ENCODE measurements around the gene GANAB. TPM values are rescaled to one million over a fixed set of nuclear protein-coding genes. Genes with fewer than 3 reads are reported as not detected.

Gene GANAB
- total and polyA plus RNA-seq, 2 of the 13 experiments (the other 11 are each of a cell fraction or from before 2014, with no cell fraction given), result 99.5 to 234 TPM

DNA sequence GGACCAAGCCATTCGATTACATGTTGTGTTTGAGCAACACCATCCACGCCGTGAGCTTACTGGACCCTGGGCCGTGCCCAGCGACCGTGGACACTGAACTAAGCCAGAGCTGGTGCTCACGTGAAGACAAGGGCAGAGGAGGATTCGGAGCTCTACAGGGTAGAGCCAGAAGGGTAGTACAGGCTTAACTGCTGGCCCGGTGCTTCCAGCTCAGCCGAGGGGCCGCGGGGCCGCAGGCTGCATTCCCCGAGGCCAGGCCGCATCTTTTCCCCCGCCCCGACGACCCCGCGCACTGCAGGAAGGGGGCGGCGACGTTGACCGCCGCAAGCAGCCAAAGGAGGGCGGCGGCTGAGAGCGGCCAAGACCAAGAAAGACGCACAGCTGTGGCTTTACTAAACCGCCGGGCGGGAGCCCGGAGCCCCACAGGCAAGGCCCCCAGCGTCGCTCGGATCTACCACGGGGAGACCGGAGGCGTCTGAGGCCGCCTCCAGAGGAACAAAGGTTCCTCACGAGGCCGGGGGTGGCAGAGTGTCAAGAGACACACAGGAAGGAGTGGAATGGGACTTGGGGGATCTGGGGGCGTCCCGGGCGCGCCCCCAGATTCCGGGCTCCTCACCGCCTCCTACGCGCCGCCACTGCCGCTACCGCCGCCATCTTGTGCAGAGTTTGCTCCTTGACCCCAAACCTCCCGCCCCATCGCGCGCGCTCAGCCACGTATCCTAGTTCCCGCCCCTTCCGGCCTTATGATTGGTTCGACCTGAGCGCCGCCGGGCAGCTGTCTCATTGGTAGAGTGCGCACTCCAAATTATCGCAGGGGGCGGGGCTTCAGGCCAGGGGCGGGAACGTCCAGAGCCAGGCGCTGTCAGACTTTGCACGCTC lies at the start of gene GANAB (continued):
- TF ChIP-seq HNRNPH1 (optimal IDR thresholded peaks at IDR 0.05; ENCODE audit: low read depth, low read length) (no peak), ZNF558 (CRISPR knock-in tag; IDR thresholded peaks at IDR 0.05; ENCODE audit: borderline replicate concordance) (no peak), ZFP36L2 (CRISPR knock-in tag; IDR thresholded peaks at IDR 0.05) (no peak), ARNTL (CRISPR knock-in tag; IDR thresholded peaks at IDR 0.05) (peak; percentile 41)

GRCh38 chr11:62694455-62695167 lies 48.2 kb upstream of the GANAB start:
- H3K4me3 ChIP-seq (replicated peaks in 1 of 3; ENCODE audit: insufficient read depth in 1 of 3, low read depth in 2 of 3, low read length in 3 of 3), result no peak overlapping the region
- in situ Hi-C loops (cut with HindIII; ENCODE audit: extremely low pct_ligation_motif_present, low pct_unique_long_range_greater_than_20kb) (no loop called here), intact Hi-C loops (cut with micrococcal nuclease; ENCODE audit: unreplicated experiment) (loop anchor here (1.0 kb wide), 1 partner anchor 314 kb away; no protein-coding TSS in a partner anchor)
- peak; percentile 86 for ATAC-seq
- H4K20me1 ChIP-seq (ENCODE audit: insufficient read depth, low read length), result no peaks in the 10 kb centered on the region
- no peaks in the 10 kb centered on the region for H3K4me1 ChIP-seq (ENCODE audit: insufficient read depth, low read length)
- no peaks in the 10 kb centered on the region for H3K27me3 ChIP-seq (ENCODE audit: control insufficient read depth in 1 of 2, insufficient read depth in 2 of 2, low read length in 2 of 2)
- BruUV-seq (replicated peaks), result no TSS peak
- 79% methylated on average over 14 of the region's 14 CpGs for WGBS (ENCODE audit: low lambda C conversion rate)
- no peak overlapping the region for H2AFZ ChIP-seq (ENCODE audit: low read length)
- peak; percentile 52 for FAIRE-seq
- CTCF ChIA-PET (ENCODE audit: low intra/inter-chr PET ratio, low total read pairs), result interaction anchor here (0.8 to 1.6 kb wide), 3 partner anchors 14 to 314 kb away, joined by 3 to 9 read pairs (median 4); partner anchors contain the start of genes EML3 and ROM1
- no peaks in the 10 kb centered on the region for H3K79me2 ChIP-seq (ENCODE audit: insufficient read depth, low read length)
- peak; percentile 70 for DNase-seq (ENCODE audit: low spot score)
- no peak overlapping the region for H3K4me2 ChIP-seq (ENCODE audit: low read depth, low read length)
- H3K27ac ChIP-seq (ENCODE audit: extremely low read length, insufficient read depth, low read length), result no peak overlapping the region
- POLR2A ChIA-PET, result no interaction called here
- no peak overlapping the region for H3K9ac ChIP-seq (ENCODE audit: insufficient read depth, low read depth, low read length)
- H3K9me3 ChIP-seq (ENCODE audit: low read length), result no peaks in the 10 kb centered on the region
- H3K36me3 ChIP-seq (replicated peaks in 1 of 2; ENCODE audit: control insufficient read depth in 1 of 2, insufficient read depth in 2 of 2, low read length in 2 of 2), result peaks cover 17 to 37% of the 10 kb centered on the region in 2 experiments
- TF ChIP-seq, protein P1, sequence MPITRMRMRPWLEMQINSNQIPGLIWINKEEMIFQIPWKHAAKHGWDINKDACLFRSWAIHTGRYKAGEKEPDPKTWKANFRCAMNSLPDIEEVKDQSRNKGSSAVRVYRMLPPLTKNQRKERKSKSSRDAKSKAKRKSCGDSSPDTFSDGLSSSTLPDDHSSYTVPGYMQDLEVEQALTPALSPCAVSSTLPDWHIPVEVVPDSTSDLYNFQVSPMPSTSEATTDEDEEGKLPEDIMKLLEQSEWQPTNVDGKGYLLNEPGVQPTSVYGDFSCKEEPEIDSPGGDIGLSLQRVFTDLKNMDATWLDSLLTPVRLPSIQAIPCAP (CRISPR knock-in tag; IDR thresholded peaks at IDR 0.05; ENCODE audit: low read depth), result no peak
- no peak for TF ChIP-seq PHF8 (CRISPR knock-in tag; IDR thresholded peaks at IDR 0.05)
- TF ChIP-seq ATF4 (CRISPR knock-in tag; IDR thresholded peaks at IDR 0.05), result no peak
- no peak for TF ChIP-seq ZNF766 (CRISPR knock-in tag; IDR thresholded peaks at IDR 0.05; ENCODE audit: borderline replicate concordance)
- TF ChIP-seq BRCA1 (CRISPR knock-in tag; IDR thresholded peaks at IDR 0.05), result no peak
- no peak for TF ChIP-seq NCOA2 (CRISPR knock-in tag; IDR thresholded peaks at IDR 0.05)
- TF ChIP-seq TAF15 (IDR thresholded peaks at IDR 0.05; ENCODE audit: low read depth, low read length, poor library complexity, severe bottlenecking), result no peak
- TF ChIP-seq MATR3 (CRISPR knock-in tag; IDR thresholded peaks at IDR 0.05), result no peak
